H9 (cell line): ENCODE measurements around the gene TMEM169. TPM values are rescaled to one million over a fixed set of nuclear protein-coding genes. Genes with fewer than 3 reads are reported as not detected.

Experiments used
- DNase-seq: peaks from one replicate; pipeline ENCODE4 v3.0.0-alpha.2; 2017
- H2AFZ ChIP-seq: one replicate; pipeline ENCODE4 v1.6.1; 2013; ENCODE audit warnings: mild to moderate bottlenecking, low read length, control low read depth, moderate library complexity
- H2AK5ac ChIP-seq: 2 replicates; pipeline ENCODE4 v1.6.1; 2013; ENCODE audit warnings: low read length, control low read depth, mixed read lengths; ENCODE audit not compliant: insufficient read length
- H2BK120ac ChIP-seq: one replicate; pipeline ENCODE4 v1.6.1; 2013; ENCODE audit warnings: low read depth, mild to moderate bottlenecking, low read length, control low read depth, inconsistent platforms; ENCODE audit not compliant: poor library complexity, severe bottlenecking
- H2BK12ac ChIP-seq: 2 replicates; pipeline ENCODE4 v1.6.1; 2013; ENCODE audit warnings: low read length, control low read depth, mixed read lengths, low read depth; ENCODE audit not compliant: insufficient read length
- H2BK15ac ChIP-seq: 2 replicates; pipeline ENCODE4 v1.6.1; 2013; ENCODE audit warnings: low read depth, low read length, control low read depth
- H2BK20ac ChIP-seq: one replicate; pipeline ENCODE4 v1.6.1; 2013; ENCODE audit warnings: low read depth, mild to moderate bottlenecking, low read length, control low read depth, inconsistent platforms; ENCODE audit not compliant: poor library complexity, severe bottlenecking
- H2BK5ac ChIP-seq: 2 replicates; pipeline ENCODE4 v1.6.1; 2013; ENCODE audit warnings: low read length, control low read depth, mixed read lengths; ENCODE audit not compliant: insufficient read length
- H3K14ac ChIP-seq: 2 replicates; pipeline ENCODE4 v1.6.1; 2013; ENCODE audit warnings: low read length, control low read depth; ENCODE audit not compliant: insufficient read depth
- H3K18ac ChIP-seq: 2 replicates; pipeline ENCODE4 v1.6.1; 2013; ENCODE audit warnings: low read depth, mild to moderate bottlenecking, mixed read lengths, low read length, control low read depth; ENCODE audit not compliant: insufficient read length
- H3K23ac ChIP-seq: 2 replicates; pipeline ENCODE4 v1.6.1; 2013; ENCODE audit warnings: low read length, control low read depth, mixed read lengths, low read depth; ENCODE audit not compliant: insufficient read length
- H3K23me2 ChIP-seq: 2 replicates; pipeline ENCODE4 v1.6.1; 2013; ENCODE audit warnings: low read depth, mild to moderate bottlenecking, mixed read lengths, low read length, control low read depth; ENCODE audit not compliant: insufficient read length, poor library complexity, severe bottlenecking
- H3K27ac ChIP-seq: 2 replicates; pipeline ENCODE4 v1.5.1; 2013; ENCODE audit warnings: low read length, control low read depth, mixed read lengths, low read depth; ENCODE audit not compliant: insufficient read length
- H3K27me3 ChIP-seq: 2 replicates; pipeline ENCODE4 v1.6.1; 2013; ENCODE audit warnings: low read length, control low read depth, inconsistent platforms; ENCODE audit not compliant: insufficient read depth
- H3K4ac ChIP-seq: 2 replicates; pipeline ENCODE4 v1.6.1; 2013; ENCODE audit warnings: low read depth, mild to moderate bottlenecking, control low read depth, inconsistent platforms, low read length, moderate library complexity
- H3K4me1 ChIP-seq: 2 replicates; pipeline ENCODE4 v1.6.1; 2013; ENCODE audit warnings: low read length, control low read depth, inconsistent platforms; ENCODE audit not compliant: insufficient read depth
- H3K4me2 ChIP-seq: 2 replicates; pipeline ENCODE4 v1.6.1; 2013; ENCODE audit warnings: low read length, control low read depth, mixed read lengths; ENCODE audit not compliant: insufficient read length, insufficient read depth
- H3K56ac ChIP-seq: 2 replicates; pipeline ENCODE4 v1.6.1; 2013; ENCODE audit warnings: low read depth, mild to moderate bottlenecking, mixed read lengths, low read length, control low read depth; ENCODE audit not compliant: insufficient read length
- H3K79me1 ChIP-seq: 2 replicates; pipeline ENCODE4 v1.6.1; 2013; ENCODE audit warnings: low read depth, mild to moderate bottlenecking, moderate library complexity, low read length, control low read depth, inconsistent platforms; ENCODE audit not compliant: insufficient read depth, poor library complexity, severe bottlenecking
- H3K79me2 ChIP-seq: 2 replicates; pipeline ENCODE4 v1.6.1; 2013; ENCODE audit warnings: low read length, control low read depth, inconsistent platforms; ENCODE audit not compliant: insufficient read depth
- H3K9ac ChIP-seq: 2 replicates; pipeline ENCODE4 v1.6.1; 2013; ENCODE audit warnings: low read length, control low read depth, mixed read lengths; ENCODE audit not compliant: insufficient read length; ENCODE audit errors: extremely low read depth
- H3K9me3 ChIP-seq: one replicate; pipeline ENCODE4 v1.6.1; 2013; ENCODE audit warnings: low read depth, low read length, inconsistent platforms; ENCODE audit not compliant: control insufficient read depth
- H3T11ph ChIP-seq: one replicate; pipeline ENCODE4 v1.6.1; 2013; ENCODE audit warnings: mild to moderate bottlenecking, low read length, control low read depth, inconsistent platforms
- H4K20me1 ChIP-seq: one replicate; pipeline ENCODE4 v1.6.1; 2013; ENCODE audit not compliant: control insufficient read depth, insufficient read length, insufficient read depth
- H4K5ac ChIP-seq: 2 replicates; pipeline ENCODE4 v1.6.1; 2013; ENCODE audit warnings: low read depth, mild to moderate bottlenecking, mixed read lengths, low read length, control low read depth; ENCODE audit not compliant: insufficient read length
- H4K8ac ChIP-seq: replicated peaks from 2 replicates; pipeline ENCODE4 v1.6.1; 2013; ENCODE audit warnings: low read length, control low read depth, mixed read lengths, low read depth; ENCODE audit not compliant: insufficient read length
- H4K91ac ChIP-seq: 2 replicates; pipeline ENCODE4 v1.6.1; 2013; ENCODE audit warnings: low read depth, mild to moderate bottlenecking, moderate library complexity, mixed read lengths, low read length, control low read depth; ENCODE audit not compliant: insufficient read length
- H3K27ac Mint-ChIP-seq, 3 experiments: 2 replicates in 2 of 3; 3 replicates in 1 of 3; pipeline ENCODE4 v1.8.0; 2020 to 2021; ENCODE audit warnings: mixed read lengths in 3 of 3, mild to moderate bottlenecking in 1 of 3, moderate library complexity in 1 of 3
- H3K27me3 Mint-ChIP-seq: 2 replicates; pipeline ENCODE4 v1.8.0; 2021; ENCODE audit warnings: low read depth, mild to moderate bottlenecking, moderate library complexity, mixed read lengths
- H3K36me3 Mint-ChIP-seq, 3 experiments: 2 replicates in 2 of 3; 3 replicates in 1 of 3; pipeline ENCODE4 v1.8.0; 2020 to 2021; ENCODE audit warnings: low read depth in 3 of 3, mixed read lengths in 3 of 3; ENCODE audit not compliant: insufficient read depth in 1 of 3
- H3K4me1 Mint-ChIP-seq, 2 experiments: 2 replicates each; pipeline ENCODE4 v1.8.0; 2020; ENCODE audit warnings: mixed read lengths in 2 of 2
- H3K4me3 Mint-ChIP-seq, 2 experiments: 2 replicates in 1 of 2; 3 replicates in 1 of 2; pipeline ENCODE4 v1.8.0; 2020 to 2021; ENCODE audit warnings: mild to moderate bottlenecking in 2 of 2, mixed read lengths in 2 of 2, moderate library complexity in 1 of 2
- H3K9me3 Mint-ChIP-seq, 2 experiments: 2 replicates in 1 of 2; 3 replicates in 1 of 2; pipeline ENCODE4 v1.8.0; 2020; ENCODE audit warnings: mild to moderate bottlenecking in 2 of 2, mixed read lengths in 2 of 2, moderate library complexity in 1 of 2
- WGBS: extraction: QIAGEN DNeasy Blood & Tissue Kit; methylation state at CpG from one replicate; pipeline ENCODE4 v1.1.7; 2013; ENCODE audit warnings: missing lambda C conversion rate, low lambda C conversion rate, mixed read lengths; ENCODE audit not compliant: insufficient read length; ENCODE audit errors: extremely low coverage; 5-methylcytosine and 5-hydroxymethylcytosine counted together
- total RNA-seq: library from RNA; stranded (reverse); gene quantifications from 2 replicates; pipeline ENCODE4 v1.2.1, GENCODE V29; 2021
- TF ChIP-seq, protein P1 (sequence below): fragments of 200-600 bp; sonication (generic); conservative IDR thresholded peaks from 3 replicates; pipeline ENCODE4 v1.8.0; 2021; ENCODE audit warnings: antibody characterized with exemption, mild to moderate bottlenecking

The TMEM169 gene
- total RNA-seq, 1 experiment from 2014 or later = 1.0 TPM

DNA sequence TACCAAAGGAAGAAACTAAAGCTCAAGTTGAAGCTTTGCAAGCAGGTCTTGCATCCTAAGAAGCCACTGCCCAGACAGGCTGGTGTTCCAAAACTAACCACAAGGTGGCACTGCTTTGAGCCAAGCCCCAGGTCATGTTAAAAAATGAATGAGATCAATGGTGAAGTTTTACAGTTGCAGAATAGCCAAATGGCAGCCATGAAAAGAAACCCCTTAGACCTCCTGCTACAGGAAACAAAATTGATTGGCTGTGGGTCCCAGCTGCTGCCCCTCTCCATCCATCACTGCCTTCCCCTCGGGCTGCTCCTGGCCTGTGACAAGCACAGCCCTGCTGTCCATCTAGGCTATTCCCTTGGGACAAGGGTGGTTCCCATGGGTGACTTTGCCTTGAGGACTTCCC lies 47.7 kb upstream of the TMEM169 start:
- Histone ChIP-seq H2AK5ac (no peak overlapping the region), H3K79me2 (no peaks in the 10 kb centered on the region), H3K23me2 (no peaks in the 10 kb centered on the region), H4K5ac (no peak overlapping the region), H4K91ac (no peak overlapping the region), H3K56ac (no peak overlapping the region), H2BK15ac (no peak overlapping the region), H3K14ac (no peak overlapping the region), H4K20me1 (peaks cover 2% of the 10 kb centered on the region), H3K79me1 (no peaks in the 10 kb centered on the region), H3K18ac (no peak overlapping the region), H2BK5ac (no peak overlapping the region), H3K9ac (no peak overlapping the region), H3K23ac (no peak overlapping the region), H3T11ph (no peak overlapping the region), H3K4ac (no peak overlapping the region), H2BK12ac (no peak overlapping the region), H3K27ac (no peak overlapping the region), H2BK120ac (no peak overlapping the region), H3K4me2 (no peak overlapping the region), H2BK20ac (no peak overlapping the region), H3K27me3 (no peaks in the 10 kb centered on the region), H2AFZ (no peak overlapping the region), H3K9me3 (no peaks in the 10 kb centered on the region), H3K4me1 (no peaks in the 10 kb centered on the region), H4K8ac (no peak overlapping the region)
- Mint-ChIP-seq H3K36me3 (peaks cover 6 to 20% (median 14%) of the 10 kb centered on the region in 3 experiments; a peak in 5 of 7 replicates), H3K27ac (no peak overlapping the region), H3K4me1 (peaks cover 4 to 12% of the 10 kb centered on the region in 2 experiments), H3K9me3 (no peaks in the 10 kb centered on the region), H3K27me3 (no peaks in the 10 kb centered on the region), H3K4me3 (no peak overlapping the region)
- TF ChIP-seq, protein P1, sequence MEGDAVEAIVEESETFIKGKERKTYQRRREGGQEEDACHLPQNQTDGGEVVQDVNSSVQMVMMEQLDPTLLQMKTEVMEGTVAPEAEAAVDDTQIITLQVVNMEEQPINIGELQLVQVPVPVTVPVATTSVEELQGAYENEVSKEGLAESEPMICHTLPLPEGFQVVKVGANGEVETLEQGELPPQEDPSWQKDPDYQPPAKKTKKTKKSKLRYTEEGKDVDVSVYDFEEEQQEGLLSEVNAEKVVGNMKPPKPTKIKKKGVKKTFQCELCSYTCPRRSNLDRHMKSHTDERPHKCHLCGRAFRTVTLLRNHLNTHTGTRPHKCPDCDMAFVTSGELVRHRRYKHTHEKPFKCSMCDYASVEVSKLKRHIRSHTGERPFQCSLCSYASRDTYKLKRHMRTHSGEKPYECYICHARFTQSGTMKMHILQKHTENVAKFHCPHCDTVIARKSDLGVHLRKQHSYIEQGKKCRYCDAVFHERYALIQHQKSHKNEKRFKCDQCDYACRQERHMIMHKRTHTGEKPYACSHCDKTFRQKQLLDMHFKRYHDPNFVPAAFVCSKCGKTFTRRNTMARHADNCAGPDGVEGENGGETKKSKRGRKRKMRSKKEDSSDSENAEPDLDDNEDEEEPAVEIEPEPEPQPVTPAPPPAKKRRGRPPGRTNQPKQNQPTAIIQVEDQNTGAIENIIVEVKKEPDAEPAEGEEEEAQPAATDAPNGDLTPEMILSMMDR = peak; percentile 92
- peak; percentile 79 for DNase-seq
- no CpG with 5 or more reads among the region's 1 CpG for WGBS
